Endothelial cell of umbilical vein (primary cell): ENCODE measurements around the gene USP43. TPM values are rescaled to one million over a fixed set of nuclear protein-coding genes. Genes with fewer than 3 reads are reported as not detected.

Experiments
- BruUV-seq: library from RNA; stranded (reverse); fragments of 400-500 nt; replicated peaks from 2 replicates; lab custom pipeline; 2021; lab: Mats Ljungman, UMichigan
- CTCF ChIA-PET: fragments of 300-600, 350-600 bp; sonication (Branson Sonifier 250); formaldehyde crosslinking; loops from one replicate; lab custom pipeline; 2021; ENCODE audit warnings: antibody characterized with exemption, inconsistent platforms; lab: Charles Lee
- POLR2A ChIA-PET: fragments of 300-600, 350-600 bp; sonication (Branson Sonifier 250); formaldehyde crosslinking; loops from one replicate; lab custom pipeline; 2021; ENCODE audit warnings: antibody characterized with exemption, inconsistent platforms; lab: Charles Lee
- DNase-seq: peaks from one replicate; pipeline ENCODE4 v3.0.0-alpha.2; 2011; ENCODE audit warnings: low read depth, low spot score
- FAIRE-seq: peaks from 2 replicates; lab custom pipeline; 2011; peaks lifted over from hg19 to GRCh38; lab: Jason Lieb, UNC
- H2AFZ ChIP-seq: 2 replicates; pipeline ENCODE4 v1.6.0; 2012; ENCODE audit warnings: low read depth, low read length, control low read depth, inconsistent platforms
- H3K27ac ChIP-seq: 2 replicates; pipeline ENCODE4 v1.5.1; 2011; ENCODE audit warnings: low read depth, mild to moderate bottlenecking, control low read depth, low read length, moderate library complexity; ENCODE audit not compliant: insufficient read depth
- H3K27me3 ChIP-seq, 2 experiments: 2 replicates each; pipeline versions ENCODE4 v1.6.0 to v1.6.1; 2011; ENCODE audit warnings: low read length in 2 of 2, mixed read lengths in 1 of 2; ENCODE audit not compliant: control insufficient read depth in 2 of 2, insufficient read depth in 2 of 2
- H3K36me3 ChIP-seq, 2 experiments: 2 replicates in 1 of 2; 3 replicates in 1 of 2; pipeline ENCODE4 v1.5.1; 2011; ENCODE audit warnings: low read length in 2 of 2, mild to moderate bottlenecking in 1 of 2, moderate library complexity in 1 of 2; ENCODE audit not compliant: control insufficient read depth in 2 of 2, insufficient read depth in 2 of 2; ENCODE audit errors: extremely low read depth in 1 of 2
- H3K4me1 ChIP-seq: 3 replicates; pipeline ENCODE4 v1.5.1; 2011; ENCODE audit warnings: mild to moderate bottlenecking, low read length; ENCODE audit not compliant: control insufficient read depth, insufficient read depth; ENCODE audit errors: extremely low read depth
- H3K4me2 ChIP-seq: 2 replicates; pipeline ENCODE4 v1.6.1; 2011; ENCODE audit warnings: low read length, control low read depth, mixed read lengths; ENCODE audit not compliant: insufficient read depth
- H3K4me3 ChIP-seq, 3 experiments: fragments of 200-600 bp in 1 of 3; sonication (generic), shearing (Covaris generic) in 1 of 3; replicated peaks in 1 of 3; 2 replicates each; pipeline ENCODE4 v1.5.1; 2011 to 2016; ENCODE audit warnings: control low read depth in 3 of 3, low read length in 3 of 3, mild to moderate bottlenecking in 2 of 3, inconsistent platforms in 1 of 3, low read depth in 1 of 3, moderate library complexity in 1 of 3; ENCODE audit not compliant: insufficient read depth in 1 of 3
- H3K79me2 ChIP-seq: 2 replicates; pipeline ENCODE4 v1.6.0; 2012; ENCODE audit warnings: low read length, inconsistent platforms; ENCODE audit not compliant: control insufficient read depth, insufficient read depth
- H3K9ac ChIP-seq: replicated peaks from 2 replicates; pipeline ENCODE3; 2011; ENCODE audit warnings: low read length, control low read depth; ENCODE audit not compliant: insufficient read depth; ENCODE audit errors: extremely low read depth
- H3K9me1 ChIP-seq: replicated peaks from 3 replicates; pipeline ENCODE4 v1.6.0; 2011; ENCODE audit warnings: mild to moderate bottlenecking, low read length; ENCODE audit not compliant: control insufficient read depth, insufficient read depth; ENCODE audit errors: extremely low read depth
- H3K9me3 ChIP-seq: replicated peaks from 2 replicates; pipeline ENCODE4 v1.5.1; 2012; ENCODE audit warnings: low read length, inconsistent platforms; ENCODE audit not compliant: control insufficient read depth, insufficient read depth
- H4K20me1 ChIP-seq: replicated peaks from 2 replicates; pipeline ENCODE3; 2011; ENCODE audit warnings: mild to moderate bottlenecking, low read length; ENCODE audit not compliant: control insufficient read depth, insufficient read depth; ENCODE audit errors: extremely low read depth
- CTCF ChIP-seq, 2 donors: IDR thresholded peaks; 1 replicate in 1 of 2; 2 replicates in 1 of 2; pipeline ENCODE4 v1.5.1; 2011; ENCODE audit warnings: low read length in 2 of 2, mild to moderate bottlenecking in 2 of 2, moderate library complexity in 2 of 2, control low read depth in 1 of 2, inconsistent platforms in 1 of 2, low read depth in 1 of 2; ENCODE audit not compliant: insufficient read depth in 1 of 2; ENCODE audit errors: extremely low read depth in 1 of 2
- EZH2 ChIP-seq: IDR thresholded peaks from 2 replicates; pipeline ENCODE4 v1.6.1; 2012; ENCODE audit warnings: borderline replicate concordance, low read depth, mild to moderate bottlenecking, moderate library complexity, low read length, inconsistent platforms; ENCODE audit not compliant: severe bottlenecking
- FOS ChIP-seq: IDR thresholded peaks from 2 replicates; pipeline ENCODE4 v1.6.1; 2011; ENCODE audit warnings: mild to moderate bottlenecking, low read length, moderate library complexity, borderline replicate concordance; ENCODE audit not compliant: insufficient read depth
- GATA2 ChIP-seq: IDR thresholded peaks from 2 replicates; pipeline ENCODE4 v1.7.0; 2011; ENCODE audit warnings: low read depth, mild to moderate bottlenecking, moderate library complexity, mixed read lengths, low read length; ENCODE audit not compliant: insufficient read length, insufficient read depth
- JUN ChIP-seq: IDR thresholded peaks from 2 replicates; pipeline ENCODE4 v1.6.1; 2011; ENCODE audit warnings: borderline replicate concordance, low read depth; ENCODE audit not compliant: insufficient read length, insufficient read depth
- MAX ChIP-seq: IDR thresholded peaks from 2 replicates; pipeline ENCODE4 v1.6.1; 2011; ENCODE audit not compliant: insufficient read depth, insufficient read length
- MYC ChIP-seq: IDR thresholded peaks from one replicate; pipeline ENCODE4 v1.6.1; 2011; ENCODE audit warnings: mild to moderate bottlenecking, low read depth, low read length
- POLR2A ChIP-seq: IDR thresholded peaks from 2 replicates; pipeline ENCODE4 v1.6.1; 2012; ENCODE audit warnings: low read depth, mild to moderate bottlenecking, control low read depth, low read length
- POLR2AphosphoS5 ChIP-seq: IDR thresholded peaks from 2 replicates; pipeline ENCODE4 v1.6.1; 2012; ENCODE audit warnings: low read depth, mild to moderate bottlenecking, control low read depth, low read length, moderate library complexity; ENCODE audit not compliant: insufficient read depth
- dilution Hi-C: fragments of 300-500 bp; cut with MboI; formaldehyde crosslinking; loops from one replicate; pipeline ENCODE4 v1.15.0; 2019; ENCODE audit warnings: low sequenced_read_pairs; ENCODE audit not compliant: extremely low pct_ligation_motif_present
- intact Hi-C: fragments of 100-400 bp; cut with micrococcal nuclease; formaldehyde crosslinking; loops from one replicate; pipeline ENCODE4 v1.10.0; 2022
- polyA plus RNA-seq, 4 experiments: library from polyadenylated mRNA; depleted of rRNA in 3 of 4; stranded (reverse) in 3 of 4; unstranded in 1 of 4; fragments of >200 nt; gene quantifications; 2 replicates each; pipeline versions ENCODE4 v1.2.1 to v1.2.3, GENCODE V29; 2011 to 2012; ENCODE audit warnings: missing spikeins in 1 of 4
- total RNA-seq: library from RNA; stranded (reverse); gene quantifications from 2 replicates; pipeline ENCODE4 v1.2.3, GENCODE V29; 2021

The USP43 gene
- total and polyA plus RNA-seq, 2 donors (not counting 3 experiments of a cell fraction or from before 2014, with no cell fraction given), result 0.01 TPM; not detected in 1

GRCh38 chr17:9750524-9750923 is 105.2 kb downstream of the USP43 start:
- no peaks in the 10 kb centered on the region for H3K36me3 ChIP-seq
- intact Hi-C loops, result no loop called here
- no TSS peak for BruUV-seq
- DNase-seq (no peak), FAIRE-seq (no peak)
- no peaks in the 10 kb centered on the region for H3K9me3 ChIP-seq
- no peaks in the 10 kb centered on the region for H3K27me3 ChIP-seq
- H3K9ac ChIP-seq, result no peak overlapping the region
- ChIA-PET POLR2A (no interaction called here), CTCF (no interaction called here)
- H3K27ac ChIP-seq, result no peak overlapping the region
- TF ChIP-seq EZH2, result no peak
- TF ChIP-seq CTCF (IDR thresholded peaks at IDR 0.05; ENCODE audit: extremely low read depth in 1 of 2, insufficient read depth in 1 of 2, low read depth in 1 of 2, low read length in 2 of 2), result no peak
- no peak for TF ChIP-seq JUN
- no peak for TF ChIP-seq GATA2
- TF ChIP-seq POLR2AphosphoS5, result no peak
- TF ChIP-seq POLR2A, result no peak
- TF ChIP-seq MYC, result no peak
- no peak for TF ChIP-seq FOS
- no peak for TF ChIP-seq MAX
- dilution Hi-C loops, result no loop called here
- H3K4me1 ChIP-seq, result no peaks in the 10 kb centered on the region
- no peaks in the 10 kb centered on the region for H4K20me1 ChIP-seq
- no peaks in the 10 kb centered on the region for H3K79me2 ChIP-seq
- no peak overlapping the region for H3K4me3 ChIP-seq
- no peak overlapping the region for H3K4me2 ChIP-seq
- H3K9me1 ChIP-seq, result no peaks in the 10 kb centered on the region
- no peak overlapping the region for H2AFZ ChIP-seq
